Calu3 (cell line): ENCODE measurements around the gene DNAJB13. TPM values are rescaled to one million over a fixed set of nuclear protein-coding genes. Genes with fewer than 3 reads are reported as not detected.

Source experiments
- BruUV-seq: library from RNA; stranded (reverse); fragments of 400-500 nt; replicated peaks from 2 replicates; lab custom pipeline; 2021; lab: Mats Ljungman, UMichigan
- CTCF ChIA-PET: fragments of 300-600 bp; sonication (Branson Sonifier 250); formaldehyde crosslinking; loops from one replicate; lab custom pipeline; 2022; ENCODE audit warnings: antibody characterized with exemption; lab: Charles Lee
- DNase-seq: peaks from one replicate; pipeline ENCODE4 v3.0.0; 2022
- H3K27ac Mint-ChIP-seq: one replicate; pipeline ENCODE4 v1.8.0; 2022; ENCODE audit warnings: mixed read lengths; ENCODE audit not compliant: unreplicated experiment
- H3K27me3 Mint-ChIP-seq: one replicate; pipeline ENCODE4 v1.8.0; 2022; ENCODE audit warnings: mixed read lengths; ENCODE audit not compliant: unreplicated experiment
- H3K36me3 Mint-ChIP-seq: one replicate; pipeline ENCODE4 v1.8.0; 2022; ENCODE audit warnings: mild to moderate bottlenecking, moderate library complexity, mixed read lengths; ENCODE audit not compliant: insufficient read depth, unreplicated experiment
- H3K4me1 Mint-ChIP-seq: one replicate; pipeline ENCODE4 v1.8.0; 2022; ENCODE audit warnings: mild to moderate bottlenecking, low read depth, mixed read lengths; ENCODE audit not compliant: unreplicated experiment
- H3K4me3 Mint-ChIP-seq: one replicate; pipeline ENCODE4 v1.8.0; 2022; ENCODE audit warnings: mild to moderate bottlenecking, low read depth, moderate library complexity, mixed read lengths; ENCODE audit not compliant: unreplicated experiment
- H3K9me3 Mint-ChIP-seq: one replicate; pipeline ENCODE4 v1.8.0; 2022; ENCODE audit warnings: low read depth, mixed read lengths; ENCODE audit not compliant: unreplicated experiment
- intact Hi-C: fragments of 100-400 bp; cut with micrococcal nuclease; formaldehyde crosslinking; loops from one replicate; pipeline ENCODE4 v1.10.0; 2022; ENCODE audit not compliant: unreplicated experiment
- total RNA-seq: library from RNA; stranded (reverse); gene quantifications from 2 replicates; pipeline ENCODE4 v1.2.3, GENCODE V29; 2022
- TF ChIP-seq, protein P1 (sequence below): fragments of 200-600 bp; IDR thresholded peaks from one replicate; pipeline ENCODE4 v1.8.0; 2022; ENCODE audit warnings: antibody characterized with exemption; ENCODE audit not compliant: unreplicated experiment

DNAJB13 gene
- total RNA-seq, 1 experiment from 2014 or later = 0.50 TPM

DNA sequence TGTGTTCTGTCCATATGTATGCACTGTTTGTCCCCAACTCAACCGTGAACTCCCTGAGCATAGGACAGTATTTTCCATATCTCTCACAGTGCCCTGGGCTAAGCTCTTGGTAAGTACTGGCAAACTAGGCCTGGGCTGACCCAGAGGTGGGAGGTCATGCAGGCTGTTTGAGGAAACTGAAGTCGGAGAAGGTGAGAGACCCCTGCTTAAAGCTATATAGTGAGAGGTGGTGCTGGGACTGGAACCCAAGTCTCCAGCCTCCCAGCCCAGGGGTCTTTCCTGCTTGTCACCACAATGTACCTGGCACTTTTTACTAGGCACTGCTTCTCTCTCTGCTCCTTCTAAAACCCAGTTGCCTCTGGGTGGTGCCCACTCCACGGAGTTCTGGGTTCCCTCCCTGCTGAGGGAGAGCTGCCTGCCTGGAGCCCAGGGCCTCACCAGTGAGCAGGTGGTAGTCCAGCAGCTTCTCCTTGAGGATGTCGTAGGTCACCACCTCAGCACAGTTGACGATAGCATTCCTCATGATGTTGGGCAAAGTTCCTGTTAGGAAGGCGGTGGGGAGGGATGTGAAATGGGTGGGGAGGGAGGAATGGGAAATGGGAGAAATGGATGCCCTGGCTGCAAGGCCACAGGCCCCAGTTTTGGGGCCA lies 53.3 kb downstream of the DNAJB13 start:
- Mint-ChIP-seq H3K27me3 (no peaks in the 10 kb centered on the region), H3K36me3 (no peaks in the 10 kb centered on the region), H3K4me3 (no peak overlapping the region), H3K27ac (no peak overlapping the region), H3K4me1 (no peaks in the 10 kb centered on the region), H3K9me3 (no peaks in the 10 kb centered on the region)
- BruUV-seq = no TSS peak
- TF ChIP-seq, protein P1, sequence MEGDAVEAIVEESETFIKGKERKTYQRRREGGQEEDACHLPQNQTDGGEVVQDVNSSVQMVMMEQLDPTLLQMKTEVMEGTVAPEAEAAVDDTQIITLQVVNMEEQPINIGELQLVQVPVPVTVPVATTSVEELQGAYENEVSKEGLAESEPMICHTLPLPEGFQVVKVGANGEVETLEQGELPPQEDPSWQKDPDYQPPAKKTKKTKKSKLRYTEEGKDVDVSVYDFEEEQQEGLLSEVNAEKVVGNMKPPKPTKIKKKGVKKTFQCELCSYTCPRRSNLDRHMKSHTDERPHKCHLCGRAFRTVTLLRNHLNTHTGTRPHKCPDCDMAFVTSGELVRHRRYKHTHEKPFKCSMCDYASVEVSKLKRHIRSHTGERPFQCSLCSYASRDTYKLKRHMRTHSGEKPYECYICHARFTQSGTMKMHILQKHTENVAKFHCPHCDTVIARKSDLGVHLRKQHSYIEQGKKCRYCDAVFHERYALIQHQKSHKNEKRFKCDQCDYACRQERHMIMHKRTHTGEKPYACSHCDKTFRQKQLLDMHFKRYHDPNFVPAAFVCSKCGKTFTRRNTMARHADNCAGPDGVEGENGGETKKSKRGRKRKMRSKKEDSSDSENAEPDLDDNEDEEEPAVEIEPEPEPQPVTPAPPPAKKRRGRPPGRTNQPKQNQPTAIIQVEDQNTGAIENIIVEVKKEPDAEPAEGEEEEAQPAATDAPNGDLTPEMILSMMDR = no peak
- CTCF ChIA-PET = no interaction called here
- no peak for DNase-seq
- intact Hi-C loops = no loop called here

GRCh38 chr11:74004759-74005615 lies 54.2 kb downstream of the DNAJB13 start:
- H3K36me3 Mint-ChIP-seq = no peaks in the 10 kb centered on the region
- intact Hi-C loops = no loop called here
- no peak for DNase-seq
- TF ChIP-seq, protein P1 = no peak
- no peak overlapping the region for H3K4me3 Mint-ChIP-seq
- CTCF ChIA-PET = no interaction called here
- no peaks in the 10 kb centered on the region for H3K27me3 Mint-ChIP-seq
- BruUV-seq = no TSS peak
- no peaks in the 10 kb centered on the region for H3K9me3 Mint-ChIP-seq
- H3K4me1 Mint-ChIP-seq = no peaks in the 10 kb centered on the region
- H3K27ac Mint-ChIP-seq = no peak overlapping the region

DNA sequence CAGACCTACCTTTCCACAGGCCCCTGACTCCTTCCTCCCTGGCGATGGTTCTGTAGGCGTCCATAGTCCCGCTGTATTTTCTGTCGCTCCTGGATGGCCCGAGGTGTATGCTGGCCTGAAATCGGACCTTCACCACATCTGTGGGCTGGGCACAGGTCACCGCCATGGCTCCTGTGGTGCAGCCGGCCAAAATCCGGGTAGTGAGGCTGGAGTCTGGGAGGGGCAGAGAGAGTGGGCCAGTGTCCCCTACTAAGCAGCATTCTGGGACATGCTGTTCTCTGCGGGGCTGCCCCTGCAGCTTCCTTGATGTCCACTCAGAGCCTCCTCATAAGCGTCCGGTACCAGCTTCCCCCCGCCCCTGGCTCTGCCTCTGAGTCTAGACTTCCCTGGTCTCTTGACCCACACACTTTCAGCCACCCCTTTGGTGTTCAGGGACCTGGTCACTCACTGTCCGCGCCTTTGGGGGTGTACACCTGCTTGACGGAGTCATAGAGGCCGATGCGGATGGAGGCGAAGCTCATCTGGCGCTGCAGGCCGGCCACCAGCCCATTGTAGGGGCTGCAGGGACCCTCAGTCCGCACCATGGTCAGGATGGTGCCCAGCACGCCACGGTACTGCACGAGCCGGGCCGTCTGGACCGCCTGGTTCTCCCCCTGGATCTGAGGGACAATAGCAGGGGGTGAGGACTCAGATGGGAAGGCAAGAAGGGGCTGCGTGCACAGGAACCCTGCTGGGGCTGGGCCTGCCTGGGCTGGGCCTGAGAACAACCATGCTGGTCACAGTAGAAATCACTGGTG lies 55.1 kb downstream of the DNAJB13 start:
- intact Hi-C loops = no loop called here
- Mint-ChIP-seq H3K27me3 (no peaks in the 10 kb centered on the region), H3K27ac (no peak overlapping the region), H3K9me3 (no peaks in the 10 kb centered on the region), H3K36me3 (peaks cover under 1% of the 10 kb centered on the region), H3K4me3 (no peak overlapping the region), H3K4me1 (no peaks in the 10 kb centered on the region)
- no TSS peak for BruUV-seq
- CTCF ChIA-PET = no interaction called here
- DNase-seq = no peak
- TF ChIP-seq, protein P1 = no peak

- BruUV-seq = no TSS peak
- H3K36me3 Mint-ChIP-seq = peaks cover 5% of the 10 kb centered on the region
- H3K27me3 Mint-ChIP-seq = no peaks in the 10 kb centered on the region
- H3K27ac Mint-ChIP-seq = no peak overlapping the region
- CTCF ChIA-PET = no interaction called here
- intact Hi-C loops = no loop called here
- no peak overlapping the region for H3K4me3 Mint-ChIP-seq
- TF ChIP-seq, protein P1 = no peak
- no peak for DNase-seq
- no peaks in the 10 kb centered on the region for H3K9me3 Mint-ChIP-seq
- no peaks in the 10 kb centered on the region for H3K4me1 Mint-ChIP-seq
Observed at GRCh38 chr11:74006743-74007304, 56.0 kb downstream of the DNAJB13 start.
